ELR (cell line): Measurements from ENCODE around the gene RMC1.
"Not testable (repeated sequence)": the region's sequence is repeated elsewhere in the genome, so short reads cannot be mapped to it uniquely, and the experiment has no call there.

Experiments used
- DNase-seq: peaks from one replicate; pipeline ENCODE4 v3.0.0-alpha.2; 2015; ENCODE audit warnings: low read depth

The RMC1 gene

DNA sequence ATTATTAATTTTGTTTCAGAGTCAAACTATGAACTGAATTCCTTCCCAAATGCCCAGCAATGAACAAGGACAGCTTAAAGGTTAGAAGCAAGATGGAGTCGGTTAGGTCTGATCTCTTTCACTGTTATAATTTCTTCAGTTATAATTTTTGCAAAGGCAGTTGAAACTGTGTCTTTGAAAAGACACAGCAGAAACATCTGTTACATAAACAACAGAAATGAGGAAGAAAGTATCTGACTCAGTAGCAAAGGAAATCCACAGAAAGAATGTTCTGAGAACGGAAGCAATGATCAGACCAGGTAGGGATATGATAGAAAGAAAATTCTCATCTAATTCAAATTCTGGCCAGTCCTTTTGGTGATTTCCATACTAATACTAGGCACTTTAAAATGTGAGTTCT is 5.2 kb upstream of the RMC1 start:
- no peak for DNase-seq

DNA sequence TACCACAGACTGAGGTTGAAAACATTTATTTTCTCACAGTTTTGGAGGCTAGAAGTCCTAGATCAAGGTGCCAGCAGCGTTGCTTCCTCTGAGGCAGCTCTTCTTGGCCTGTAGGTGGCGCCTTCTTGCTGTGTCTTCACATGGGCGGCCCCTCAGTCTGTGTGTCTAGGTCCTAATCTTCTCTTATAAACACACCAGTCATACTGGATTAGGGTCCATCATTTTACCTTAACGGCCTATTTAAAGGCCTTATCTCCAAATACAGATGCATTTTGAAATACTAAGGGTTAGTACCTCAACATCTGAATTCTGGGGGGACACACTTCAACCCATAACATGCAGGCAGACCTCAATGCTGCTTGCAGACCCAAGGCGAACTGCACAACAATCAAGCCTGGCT is 4.4 kb upstream of the RMC1 start:
- DNase-seq, result peak; percentile 84

DNA sequence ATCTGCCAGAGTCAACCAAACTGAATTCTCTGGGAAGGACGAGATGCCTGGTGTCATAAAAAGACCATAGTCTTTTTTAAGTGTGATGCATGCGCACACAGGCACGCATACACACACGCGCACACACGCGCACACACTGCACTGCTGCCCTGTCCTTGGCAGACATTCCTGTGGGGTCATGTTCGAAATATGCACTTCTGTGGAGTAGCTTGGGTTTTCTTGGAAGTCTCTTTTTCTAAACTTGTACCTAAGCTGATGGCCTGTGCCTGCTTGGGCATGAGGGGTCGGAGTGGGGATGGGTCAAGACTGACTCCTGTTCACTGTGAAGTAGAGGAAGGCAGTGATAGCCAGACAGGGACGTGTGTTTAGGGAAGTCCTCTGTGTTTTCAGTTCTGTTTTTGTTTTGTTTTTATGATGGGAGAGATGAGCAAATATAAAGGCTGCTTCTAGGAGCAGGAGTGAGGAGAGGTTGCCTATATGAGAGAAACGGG is 4.0 kb upstream of the RMC1 start:
- peak; percentile 30 for DNase-seq

DNA sequence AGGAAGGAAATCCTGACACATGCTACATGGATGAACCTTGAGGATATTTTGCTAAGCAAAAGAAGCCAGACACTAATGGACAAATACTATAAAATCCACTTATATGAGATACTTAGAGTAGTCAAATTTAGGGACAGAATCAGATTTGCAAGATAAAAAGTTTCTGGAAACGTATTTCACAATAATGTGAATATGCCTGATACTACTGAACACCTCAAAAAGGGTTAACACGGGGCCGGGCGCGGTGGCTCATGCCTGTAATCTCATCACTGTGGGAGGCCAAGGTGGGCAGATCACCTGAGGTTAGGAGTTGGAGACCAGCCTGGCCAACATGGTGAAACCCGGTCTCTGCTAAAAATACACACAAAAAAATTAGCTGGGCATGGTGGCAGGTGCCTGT is 1.7 kb upstream of the RMC1 start:
- DNase-seq, result no peak

DNA sequence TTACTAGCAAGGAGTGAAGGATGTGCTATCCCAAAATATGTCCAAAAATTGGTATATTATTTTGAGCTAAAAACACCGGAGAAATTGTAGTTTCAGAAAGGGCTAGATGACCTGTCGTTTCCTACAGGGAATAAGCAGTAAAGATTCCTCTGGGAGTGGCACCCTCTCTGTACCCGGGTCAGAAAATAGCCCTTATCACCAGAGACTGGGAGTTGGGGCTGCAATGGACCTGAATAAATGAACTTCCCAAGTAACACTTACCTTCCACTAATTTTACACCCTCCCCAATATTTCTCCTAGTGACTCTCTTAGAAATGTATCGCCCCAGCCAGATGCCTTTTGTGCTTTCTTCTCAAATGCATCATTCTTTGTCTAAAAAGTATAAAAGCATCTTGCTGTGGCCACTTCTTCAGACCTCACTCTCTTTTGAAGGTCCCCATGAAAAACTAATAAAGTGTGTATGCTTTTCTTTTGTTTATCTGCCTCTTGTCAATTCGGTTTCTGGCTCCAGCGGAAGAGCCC is 734 bp upstream of the RMC1 start:
- DNase-seq, result no peak

DNA sequence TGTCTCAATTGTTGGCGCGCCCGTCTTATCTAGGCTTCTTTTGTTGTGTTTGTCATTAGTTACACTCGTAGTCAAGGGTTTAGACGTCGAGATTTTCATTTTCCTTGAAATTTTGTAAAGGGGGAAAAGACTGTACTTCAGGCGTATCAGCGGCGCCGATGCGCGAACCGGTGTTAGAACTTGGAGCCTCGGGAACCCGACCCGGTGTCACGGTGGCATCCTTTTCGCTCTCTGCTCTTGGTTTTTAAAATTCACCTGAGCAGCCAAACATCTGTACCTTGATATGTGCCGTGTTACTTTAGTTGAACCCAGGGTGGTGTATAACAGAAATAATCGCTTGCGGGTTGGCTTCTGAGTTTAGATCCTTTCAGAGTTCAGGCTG is 643 bp downstream of the RMC1 start:
- DNase-seq, result peak; percentile 40

DNA sequence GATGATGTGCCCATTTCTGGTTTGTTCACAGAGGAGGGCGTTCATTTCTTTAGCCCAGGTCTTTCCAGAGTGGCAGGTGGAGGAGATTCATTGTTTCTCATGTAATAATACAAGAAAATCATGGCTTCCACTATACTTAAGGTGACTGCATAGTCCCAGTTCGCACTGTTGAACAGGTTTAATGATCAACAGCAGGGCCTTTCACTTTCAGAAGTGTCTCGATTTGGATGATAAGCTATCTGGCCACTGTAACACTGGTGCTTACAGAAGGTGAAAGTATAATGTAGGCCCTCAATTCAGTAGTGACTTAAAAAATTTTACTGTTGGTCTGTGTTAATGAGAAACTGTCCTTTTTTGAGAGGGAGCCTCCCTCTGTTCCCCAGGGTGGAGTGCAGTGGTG is 1.4 kb downstream of the RMC1 start:
- no peak for DNase-seq

DNA sequence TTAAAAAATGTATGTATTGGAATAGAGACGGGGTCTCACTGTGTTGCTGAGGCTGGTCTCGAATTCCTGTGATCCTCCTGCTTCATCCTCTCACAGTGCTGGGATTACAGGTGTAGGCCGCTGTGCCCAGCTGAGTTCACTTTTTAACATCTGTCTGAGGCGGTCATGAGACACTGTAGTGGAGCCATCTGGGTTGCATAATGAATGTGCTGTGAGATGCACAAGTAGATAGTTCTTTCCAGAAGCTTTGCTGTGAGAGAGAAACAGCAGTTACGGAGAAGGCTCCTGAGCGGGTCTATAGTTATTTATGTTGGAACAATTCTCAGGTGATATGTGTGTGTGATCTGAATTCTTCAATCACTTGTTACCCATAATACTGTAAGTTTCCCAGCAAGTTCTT is 3.1 kb downstream of the RMC1 start:
- no peak for DNase-seq

DNA sequence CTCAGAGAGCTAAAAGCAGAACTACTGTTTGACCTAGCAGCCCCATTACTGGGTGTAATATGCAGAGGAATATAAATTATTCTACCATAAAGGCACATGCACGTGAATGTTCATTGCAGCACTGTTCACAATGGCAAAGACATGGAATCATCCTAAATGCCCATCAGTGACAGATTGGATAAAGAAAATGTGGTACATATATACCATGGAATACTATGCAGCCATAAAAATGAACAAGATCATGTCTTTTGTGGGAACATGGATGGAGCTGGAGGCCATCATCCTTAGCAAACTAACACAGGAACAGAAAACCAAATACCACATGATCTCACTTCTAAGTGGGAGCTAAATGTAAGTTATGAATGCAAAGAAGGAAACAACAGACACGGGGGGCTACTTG is 7.6 kb downstream of the RMC1 start:
- DNase-seq, result not testable (repeated sequence)

DNA sequence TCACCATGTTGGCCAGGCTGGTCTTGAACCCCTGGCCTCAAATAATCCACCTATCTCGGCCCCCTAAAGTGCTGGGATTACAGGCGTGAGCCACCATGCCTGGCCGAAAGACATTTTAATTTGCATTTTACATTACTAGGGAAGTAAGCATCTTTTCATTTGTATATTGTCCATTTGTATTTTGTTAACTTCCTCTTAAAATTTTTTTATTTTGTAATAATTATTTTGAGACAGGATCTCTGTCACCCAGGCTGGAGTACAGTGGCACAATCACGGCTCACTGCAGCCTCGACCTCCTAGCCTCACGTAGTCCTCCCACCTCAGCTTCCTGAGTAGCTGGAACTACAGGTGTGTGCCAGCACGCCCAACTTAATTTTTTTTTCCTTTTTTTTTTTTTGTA is 8.9 kb downstream of the RMC1 start:
- DNase-seq, result not testable (repeated sequence)

DNA sequence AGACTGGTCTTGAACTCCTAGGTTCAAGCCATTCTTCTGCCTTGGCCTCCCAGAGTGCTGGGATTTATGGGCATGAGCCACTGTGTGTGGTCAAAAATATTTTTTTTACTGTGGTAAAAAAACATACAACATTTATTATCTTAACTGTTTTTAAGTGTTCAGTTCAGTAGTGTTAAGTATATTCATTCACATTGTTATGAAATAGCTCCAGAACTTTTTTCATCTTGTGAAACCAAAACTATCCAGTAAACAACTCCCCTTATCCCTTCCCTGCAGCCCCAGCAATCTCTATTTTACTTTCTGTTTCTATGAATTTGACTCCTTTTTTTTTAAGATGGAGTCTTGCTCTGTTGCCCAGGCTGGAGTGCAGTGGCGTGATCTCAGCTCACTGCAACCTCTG is 9.3 kb downstream of the RMC1 start:
- DNase-seq, result no peak

DNA sequence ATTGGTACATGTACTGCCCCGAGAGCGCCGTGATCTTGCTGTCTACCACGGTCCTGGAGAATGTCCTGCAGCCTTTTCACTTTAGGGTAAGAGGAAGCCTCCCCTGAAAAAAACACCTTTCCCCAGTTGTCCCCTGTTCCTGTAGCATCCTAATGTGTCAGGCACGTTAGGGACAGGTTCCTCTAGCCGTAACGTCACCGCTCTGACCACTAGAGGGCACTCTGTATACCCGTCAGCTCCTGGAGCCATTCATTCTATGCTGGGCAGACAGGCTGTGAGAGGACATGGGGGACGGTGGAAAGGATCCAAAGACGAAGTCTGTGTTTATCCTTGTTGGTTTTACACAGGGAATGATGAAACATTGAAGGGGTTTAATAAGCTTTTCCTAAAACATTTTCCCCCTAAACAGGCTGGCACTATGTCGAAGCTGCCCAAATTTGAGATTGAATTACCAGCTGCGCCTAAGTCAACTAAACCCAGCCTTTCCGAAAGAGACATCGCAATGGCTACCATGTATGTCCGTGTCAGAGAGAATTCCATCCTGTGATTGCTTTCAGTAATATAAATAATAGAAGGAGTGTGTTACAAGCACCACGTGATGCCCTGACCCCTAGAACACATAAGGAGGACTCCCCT is 12.7 kb downstream of the RMC1 start:
- DNase-seq, result peak; percentile 84

DNA sequence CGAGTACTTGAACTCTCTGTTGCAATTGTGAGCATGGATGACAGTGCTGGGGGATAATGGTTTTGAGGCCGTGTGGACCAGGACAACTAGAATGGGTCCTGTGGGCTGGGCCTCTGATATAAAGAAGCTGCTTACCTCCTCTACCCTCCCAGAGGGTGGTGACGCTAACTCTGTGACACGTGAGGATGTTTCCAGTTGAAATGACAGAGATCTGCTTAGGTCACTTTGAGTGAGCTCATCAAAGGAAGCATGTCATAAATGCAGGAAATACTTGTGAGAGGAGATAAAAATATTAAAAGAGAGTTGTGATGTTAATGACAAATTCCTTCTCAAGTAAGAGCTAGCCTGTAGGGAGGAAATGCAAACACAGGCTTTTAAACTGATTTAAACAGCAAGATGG is 16.4 kb downstream of the RMC1 start:
- no peak for DNase-seq

DNA sequence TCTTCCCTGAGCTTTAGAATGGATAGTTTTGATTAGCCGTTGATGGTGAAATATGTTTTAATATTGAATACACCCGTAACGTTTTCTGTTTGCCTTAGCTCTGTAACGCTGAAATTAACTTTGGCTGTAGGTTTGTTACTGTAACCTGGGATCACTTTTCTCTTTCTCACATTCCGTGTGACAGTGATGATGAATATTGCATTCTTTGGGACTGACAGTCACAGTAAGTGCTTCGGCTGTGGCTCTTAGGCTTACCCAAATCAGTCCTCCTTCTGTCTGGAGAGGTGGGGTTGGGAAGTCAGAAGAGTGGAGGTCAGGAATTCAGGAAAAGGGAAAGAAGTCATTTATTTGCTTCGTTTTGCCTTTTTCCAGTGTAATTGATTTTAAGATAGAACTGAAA is 18.0 kb downstream of the RMC1 start:
- DNase-seq, result no peak

DNA sequence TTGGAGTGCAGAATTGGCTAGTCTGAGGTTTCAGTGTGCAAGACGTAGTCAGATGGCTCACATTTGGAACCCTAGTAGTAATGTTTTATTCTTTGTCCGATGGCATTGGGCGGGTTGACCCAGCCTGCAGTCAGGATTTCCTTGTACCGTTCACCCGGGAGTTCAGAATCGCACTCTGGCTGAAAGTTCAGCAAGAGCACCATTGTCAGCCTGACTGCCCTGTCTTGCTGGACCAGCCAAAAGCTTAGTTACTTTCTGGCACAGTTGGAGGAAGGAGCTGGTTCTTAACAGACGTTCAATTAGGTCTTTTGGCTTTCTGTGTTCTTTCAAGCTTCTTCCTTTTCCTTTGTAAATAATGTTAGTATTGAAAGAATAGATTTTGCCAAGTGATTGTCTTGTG is 18.6 kb downstream of the RMC1 start:
- no peak for DNase-seq

DNA sequence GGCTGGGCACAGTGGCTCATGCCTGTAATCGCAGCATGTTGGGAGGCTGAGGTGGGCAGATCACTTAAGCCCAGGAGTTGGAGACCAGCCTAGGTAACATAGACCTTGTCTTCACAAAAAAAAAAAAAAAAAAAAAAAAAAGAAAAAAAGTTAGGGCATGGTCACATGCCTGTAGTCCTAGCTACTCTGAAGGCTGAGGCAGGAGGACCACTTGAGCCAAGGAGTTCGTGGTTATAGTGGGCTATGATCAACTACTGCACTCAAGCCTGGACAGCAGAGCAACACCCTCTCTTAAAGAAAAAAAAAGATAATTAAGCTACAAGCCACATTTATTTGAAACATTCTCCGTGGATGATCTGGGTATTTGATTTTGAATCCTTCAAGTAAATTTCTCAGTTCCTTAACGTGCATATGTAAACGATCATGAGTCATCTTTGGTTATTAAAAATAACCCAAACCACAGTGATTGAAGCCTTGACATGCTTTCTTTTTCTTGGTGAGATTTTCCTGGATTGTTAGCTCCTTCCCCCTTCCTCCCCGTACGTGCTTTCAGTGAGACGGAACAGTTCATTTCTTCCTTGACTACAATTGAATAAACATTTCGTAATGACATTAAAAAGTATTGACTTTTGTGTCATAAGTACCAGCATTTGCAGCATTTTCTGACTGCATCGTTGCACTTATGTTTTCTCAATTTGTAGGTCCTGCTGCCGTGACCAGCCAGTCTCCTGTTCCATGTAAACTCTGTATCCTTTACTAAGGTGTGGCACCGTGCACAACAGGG is 20.3 kb downstream of the RMC1 start:
- peak; percentile 57 for DNase-seq

DNA sequence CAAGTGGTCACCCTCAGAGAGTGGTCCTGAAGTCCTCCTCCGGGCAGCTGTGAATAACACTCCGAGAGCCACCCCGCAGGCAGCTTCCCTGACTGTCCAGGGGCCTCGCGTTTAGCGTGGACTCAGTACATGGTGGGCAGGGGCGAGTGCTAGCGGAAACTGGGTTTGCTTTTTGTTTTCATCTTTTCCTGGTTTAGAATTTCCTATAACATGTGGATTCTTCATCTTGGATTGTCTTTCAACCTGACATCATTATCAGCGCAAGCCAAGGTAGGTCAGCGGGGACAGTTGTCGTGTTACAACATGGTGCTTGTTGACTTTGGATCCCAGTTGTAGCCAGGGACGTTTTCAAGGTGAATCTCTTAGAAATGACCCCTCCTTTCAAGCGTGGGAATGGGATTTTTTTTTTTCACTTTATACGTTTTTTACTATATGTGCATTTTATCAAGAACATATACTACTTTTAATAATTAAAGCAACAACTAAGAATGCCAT is 20.9 kb downstream of the RMC1 start:
- no peak for DNase-seq

DNA sequence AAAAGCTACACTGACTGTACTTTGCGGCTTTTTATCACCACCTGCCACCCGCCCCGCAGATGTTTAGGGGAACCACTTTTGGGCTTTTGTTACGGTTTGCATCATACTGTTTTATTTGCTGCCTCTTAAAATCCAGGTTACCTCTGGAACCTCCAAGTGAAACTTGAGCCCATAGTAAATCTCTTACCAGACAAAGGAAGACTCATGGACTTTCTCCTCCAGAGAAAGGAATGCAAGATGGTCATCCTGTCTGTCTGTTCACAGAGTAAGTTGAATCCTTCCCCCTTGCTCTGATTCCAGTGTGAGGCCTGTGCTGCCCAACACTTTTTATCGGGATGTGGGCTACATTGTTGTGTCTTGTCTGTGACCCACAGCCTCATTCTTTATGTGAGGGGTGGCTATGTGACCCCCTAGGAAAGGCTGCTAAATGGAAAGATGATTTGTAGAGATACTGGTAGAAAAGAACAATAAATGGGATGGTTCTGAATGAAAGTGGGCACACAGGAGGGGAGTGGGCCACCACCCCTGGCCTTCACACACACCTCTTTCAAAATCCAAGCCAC is 23.3 kb downstream of the RMC1 start:
- DNase-seq, result no peak

DNA sequence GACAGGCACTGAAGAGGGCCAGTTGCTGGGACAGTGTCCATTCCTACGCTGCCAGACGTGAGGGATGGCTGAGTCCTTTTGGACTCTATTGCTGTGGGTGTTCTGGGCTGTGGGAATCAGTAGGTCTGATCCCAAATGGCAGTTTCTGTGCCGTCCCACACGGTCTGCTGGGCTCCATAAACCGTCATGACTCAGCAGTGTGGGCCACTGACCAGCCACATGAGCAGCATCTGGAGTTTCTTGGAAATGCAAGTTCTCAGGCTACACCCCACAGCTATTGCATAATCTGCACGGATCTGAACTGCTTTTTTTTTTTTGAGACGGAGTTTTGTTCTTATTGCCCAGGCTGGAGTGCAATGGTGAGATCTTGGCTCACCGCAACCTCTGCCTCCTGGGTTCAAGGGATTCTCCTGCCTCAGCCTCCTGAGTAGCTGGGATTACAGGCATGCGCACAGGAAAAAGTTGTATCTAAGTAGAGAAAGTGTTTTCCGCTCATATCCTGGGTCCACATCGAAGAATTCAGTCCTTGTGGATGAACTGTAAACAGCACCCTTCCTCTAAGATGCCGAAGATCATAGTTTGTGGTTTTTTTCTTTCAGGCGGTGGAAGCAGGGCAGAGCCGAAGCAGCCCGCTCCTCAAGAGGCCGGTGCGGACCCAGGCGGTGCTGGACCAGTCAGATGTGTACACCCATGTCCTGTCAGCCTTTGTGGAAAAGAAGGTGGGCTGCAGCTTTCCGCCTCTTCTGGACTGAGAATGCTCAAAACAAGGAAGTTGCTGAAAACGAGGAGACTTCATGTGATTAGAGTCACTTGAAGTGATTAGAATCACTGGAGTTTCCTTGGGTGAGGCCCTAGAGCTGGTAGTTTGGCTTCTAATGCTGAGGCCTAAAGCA is 25.5 kb downstream of the RMC1 start:
- peak; percentile 53 for DNase-seq

DNA sequence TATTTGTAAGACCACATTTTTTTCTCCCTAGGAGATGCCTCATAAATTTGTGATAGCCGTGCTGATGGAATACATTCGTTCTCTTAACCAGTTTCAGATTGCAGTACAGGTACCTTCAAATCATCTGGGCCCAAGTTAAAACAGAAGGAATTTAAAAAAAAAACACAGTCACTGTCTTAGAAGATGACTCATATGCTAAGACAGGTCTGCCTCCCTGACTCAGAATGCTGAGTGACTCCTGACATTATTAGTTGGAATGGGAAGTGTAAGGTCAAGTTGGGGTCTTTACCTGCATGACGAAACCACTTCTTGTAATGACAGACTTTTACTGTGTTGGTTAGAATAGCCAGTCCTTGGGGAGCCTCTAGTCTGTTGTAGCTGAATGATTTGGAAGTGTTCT is 26.3 kb downstream of the RMC1 start:
- DNase-seq, result peak; percentile 90

DNA sequence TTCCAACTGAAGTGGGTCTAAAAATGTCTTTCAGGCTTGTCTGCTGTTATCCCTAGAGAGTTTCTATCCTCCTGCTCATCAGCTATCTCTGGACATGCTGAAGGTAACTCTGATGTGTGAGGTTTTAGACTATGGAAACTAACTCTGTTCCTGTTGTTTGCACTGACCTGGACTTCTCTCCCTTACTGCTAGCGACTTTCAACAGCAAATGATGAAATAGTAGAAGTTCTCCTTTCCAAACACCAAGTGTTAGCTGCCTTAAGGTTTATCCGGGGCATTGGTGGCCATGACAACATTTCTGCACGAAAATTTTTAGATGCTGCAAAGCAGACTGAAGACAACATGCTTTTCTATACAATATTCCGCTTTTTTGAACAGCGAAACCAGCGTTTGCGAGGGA is 26.9 kb downstream of the RMC1 start:
- no peak for DNase-seq

DNA sequence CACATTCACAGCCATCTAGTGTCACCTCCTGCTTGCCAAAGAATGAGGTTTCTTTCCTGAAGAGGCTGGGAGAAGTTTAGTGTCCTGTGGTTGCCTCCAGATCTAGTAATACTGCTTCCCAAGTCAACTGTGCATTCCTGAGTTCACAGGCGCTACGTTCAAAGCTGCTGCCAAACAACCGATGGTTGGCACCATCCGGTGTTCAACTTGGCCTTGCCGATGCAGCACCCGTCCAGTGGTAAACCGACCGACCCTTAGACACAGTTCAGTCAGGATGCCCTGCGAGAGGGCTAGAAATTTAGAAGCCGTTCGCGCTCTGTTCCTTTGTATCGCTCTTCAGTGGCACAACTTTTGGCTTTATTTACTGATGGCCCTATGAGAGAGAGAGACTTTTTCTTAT is 28.6 kb downstream of the RMC1 start:
- no peak for DNase-seq
